PC-3 (cell line): Measurements from ENCODE around the gene PRKN. TPM values are rescaled to one million over a fixed set of nuclear protein-coding genes. Genes with fewer than 3 reads are reported as not detected.
"Not testable (repeated sequence)": the region's sequence is repeated elsewhere in the genome, so short reads cannot be mapped to it uniquely, and the experiment has no call there.

ENCODE experiments used
- ATAC-seq: fragments of 200-7000 bp; cut with Tn5 transposase; 2 replicates; pipeline ENCODE4 v1.9.1; 2020; ENCODE audit warnings: mild to moderate bottlenecking, moderate library complexity
- BruUV-seq: library from RNA; stranded (reverse); fragments of 400-500 nt; replicated peaks from 2 replicates; lab custom pipeline; 2021; lab: Mats Ljungman, UMichigan
- CTCF ChIA-PET: fragments of 300-600 bp; sonication (Branson Sonifier 250); formaldehyde crosslinking; loops from one replicate; lab custom pipeline; 2022; ENCODE audit warnings: antibody characterized with exemption; lab: Charles Lee
- POLR2A ChIA-PET: fragments of 300-600 bp; sonication (Branson Sonifier 250); formaldehyde crosslinking; loops from one replicate; lab custom pipeline; 2022; ENCODE audit warnings: antibody characterized with exemption; ENCODE audit not compliant: unreplicated experiment; lab: Charles Lee
- DNase-seq: peaks from one replicate; pipeline ENCODE4 v3.0.0-alpha.2; 2015
- H2AFZ ChIP-seq: fragments of 300-600 bp; sonication (generic); 2 replicates; pipeline ENCODE4 v1.6.0; 2016; ENCODE audit warnings: antibody characterized with exemption, low read length
- H3F3A ChIP-seq: fragments of 300-600 bp; sonication (generic); one replicate; pipeline ENCODE4 v1.6.0; 2017; ENCODE audit warnings: antibody characterized with exemption, low read length, control low read depth, mild to moderate bottlenecking; ENCODE audit not compliant: unreplicated experiment
- H3K27ac ChIP-seq: fragments of 300-600 bp; sonication (generic); 2 replicates; pipeline ENCODE4 v1.5.1; 2016; ENCODE audit warnings: mild to moderate bottlenecking, low read length
- H3K27me3 ChIP-seq: fragments of 300-600 bp; sonication (generic); 2 replicates; pipeline ENCODE4 v1.6.1; 2016; ENCODE audit warnings: low read length, mixed read lengths
- H3K36me3 ChIP-seq: fragments of 300-600 bp; sonication (generic); 2 replicates; pipeline ENCODE4 v1.6.1; 2016; ENCODE audit warnings: low read depth, mixed run types, low read length, mixed read lengths
- H3K4me1 ChIP-seq: fragments of 300-600 bp; sonication (generic); 2 replicates; pipeline ENCODE4 v1.5.1; 2016; ENCODE audit warnings: low read length; ENCODE audit not compliant: insufficient read depth
- H3K4me2 ChIP-seq: fragments of 300-600 bp; sonication (generic); 2 replicates; pipeline ENCODE4 v1.6.0; 2016; ENCODE audit warnings: low read length
- H3K4me3 ChIP-seq: fragments of 300-600 bp; sonication (generic); 2 replicates; pipeline ENCODE4 v1.5.1; 2016; ENCODE audit warnings: mild to moderate bottlenecking, low read length, mixed read lengths
- H3K79me2 ChIP-seq: fragments of 300-600 bp; sonication (generic); 2 replicates; pipeline ENCODE4 v1.6.1; 2017; ENCODE audit warnings: low read length, mixed read lengths
- H3K9ac ChIP-seq: fragments of 300-600 bp; sonication (generic); 2 replicates; pipeline ENCODE4 v1.6.0; 2016; ENCODE audit warnings: mild to moderate bottlenecking, low read length
- H3K9me2 ChIP-seq: fragments of 300-600 bp; sonication (generic); replicated peaks from 2 replicates; pipeline ENCODE4 v1.6.1; 2016; ENCODE audit warnings: mixed run types, low read length, mixed read lengths
- H3K9me3 ChIP-seq: fragments of 300-600 bp; sonication (generic); 2 replicates; pipeline ENCODE4 v1.6.1; 2016; ENCODE audit warnings: low read length, mixed read lengths
- H4K20me1 ChIP-seq: fragments of 300-600 bp; sonication (generic); 2 replicates; pipeline ENCODE4 v1.6.1; 2016; ENCODE audit warnings: low read length, mixed read lengths
- CTCF ChIP-seq: fragments of 300-600 bp; sonication (generic); conservative IDR thresholded peaks from 2 replicates; pipeline ENCODE4 v1.5.1; 2017; ENCODE audit warnings: antibody characterized with exemption, low read depth, mild to moderate bottlenecking, low read length
- EZH2 ChIP-seq: fragments of 300-600 bp; sonication (generic); IDR thresholded peaks from one replicate; pipeline ENCODE4 v1.6.1; 2017; ENCODE audit warnings: antibody characterized with exemption, mild to moderate bottlenecking, low read length; ENCODE audit not compliant: unreplicated experiment
- EZH2phosphoT487 ChIP-seq: fragments of 300-600 bp; sonication (generic); IDR thresholded peaks from 2 replicates; pipeline ENCODE4 v1.6.1; 2018; ENCODE audit warnings: mild to moderate bottlenecking, antibody characterized with exemption, low read length, borderline replicate concordance
- intact Hi-C: fragments of 100-400 bp; cut with micrococcal nuclease; formaldehyde crosslinking; loops from 2 replicates; pipeline ENCODE4 v1.9.0; 2023
- total RNA-seq: library from RNA; depleted of rRNA; stranded (reverse); fragments of >200 nt; gene quantifications from 2 replicates; pipeline ENCODE4 v1.2.3, GENCODE V29; 2014

The PRKN gene
- total RNA-seq, 1 experiment from 2014 or later, result not detected

- no peaks in the 10 kb centered on the region for H3F3A ChIP-seq
- H3K9ac ChIP-seq, result no peak overlapping the region
- no peaks in the 10 kb centered on the region for H3K27me3 ChIP-seq
- no peaks in the 10 kb centered on the region for H3K36me3 ChIP-seq
- no peak overlapping the region for H3K27ac ChIP-seq
- CTCF ChIA-PET, result no interaction called here
- BruUV-seq, result no TSS peak
- no peaks in the 10 kb centered on the region for H4K20me1 ChIP-seq
- H2AFZ ChIP-seq, result no peak overlapping the region
- POLR2A ChIA-PET, result no interaction called here
- no peaks in the 10 kb centered on the region for H3K9me2 ChIP-seq
- TF ChIP-seq EZH2, result no peak
- TF ChIP-seq EZH2phosphoT487, result no peak
- TF ChIP-seq CTCF, result no peak
- no peak overlapping the region for H3K4me2 ChIP-seq
- no peaks in the 10 kb centered on the region for H3K9me3 ChIP-seq
- H3K4me3 ChIP-seq, result no peak overlapping the region
- DNase-seq, result no peak
- no peaks in the 10 kb centered on the region for H3K79me2 ChIP-seq
- ATAC-seq, result no peak
- intact Hi-C loops, result no loop called here
- H3K4me1 ChIP-seq, result no peaks in the 10 kb centered on the region; the same call in 1 of the 2 replicates
Observed at GRCh38 chr6:161319231-161319630, 1408.3 kb downstream of the PRKN start.

GRCh38 chr6:161318456-161318855 is 1409.1 kb downstream of the PRKN start:
- Histone ChIP-seq H2AFZ (no peak overlapping the region), H3F3A (no peaks in the 10 kb centered on the region), H3K9me3 (no peaks in the 10 kb centered on the region), H3K4me1 (no peaks in the 10 kb centered on the region; the same call in 1 of the 2 replicates), H3K4me2 (no peak overlapping the region), H3K9ac (no peak overlapping the region), H3K27me3 (no peaks in the 10 kb centered on the region), H3K4me3 (no peak overlapping the region), H3K79me2 (no peaks in the 10 kb centered on the region), H4K20me1 (no peaks in the 10 kb centered on the region), H3K36me3 (no peaks in the 10 kb centered on the region), H3K27ac (no peak overlapping the region), H3K9me2 (no peaks in the 10 kb centered on the region)
- ChIA-PET POLR2A (no interaction called here), CTCF (no interaction called here)
- DNase-seq (no peak), ATAC-seq (no peak)
- intact Hi-C loops, result no loop called here
- TF ChIP-seq CTCF (no peak), EZH2phosphoT487 (no peak), EZH2 (no peak)
- no TSS peak for BruUV-seq

DNA sequence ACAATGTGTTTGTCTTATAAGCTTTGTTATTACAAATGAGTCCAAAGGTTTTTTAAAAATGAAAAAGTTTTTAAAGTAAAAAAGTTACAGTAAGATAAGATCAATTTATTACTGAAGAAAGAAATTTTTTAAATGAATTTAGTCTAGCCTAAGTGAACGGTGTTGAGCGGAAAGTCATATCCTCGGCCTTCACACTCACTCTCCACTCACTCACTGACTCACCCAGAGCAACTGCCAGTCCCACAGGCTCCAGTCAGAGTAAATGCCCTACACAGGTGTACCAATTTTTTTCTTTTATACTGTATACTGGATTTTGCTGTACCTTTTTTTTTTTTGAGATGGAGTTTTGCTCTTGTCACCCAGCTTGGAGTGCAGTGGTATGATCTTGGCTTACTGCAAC is 1411.0 kb downstream of the PRKN start:
- Histone ChIP-seq H3K4me1 (no peaks in the 10 kb centered on the region; the same call in 1 of the 2 replicates), H3K9me3 (no peaks in the 10 kb centered on the region), H3K9ac (no peak overlapping the region), H3K4me2 (no peak overlapping the region), H3K27me3 (no peaks in the 10 kb centered on the region), H3K9me2 (no peaks in the 10 kb centered on the region), H4K20me1 (no peaks in the 10 kb centered on the region), H3K36me3 (no peaks in the 10 kb centered on the region), H2AFZ (no peak overlapping the region), H3K4me3 (no peak overlapping the region), H3K27ac (no peak overlapping the region), H3F3A (no peaks in the 10 kb centered on the region), H3K79me2 (no peaks in the 10 kb centered on the region)
- ChIA-PET POLR2A (no interaction called here), CTCF (no interaction called here)
- intact Hi-C loops, result no loop called here
- TF ChIP-seq EZH2 (no peak), CTCF (no peak), EZH2phosphoT487 (no peak)
- DNase-seq, result peak; percentile 26
- ATAC-seq, result peak; percentile 74
- no TSS peak for BruUV-seq

GRCh38 chr6:161315246-161315917 is 1412.2 kb downstream of the PRKN start:
- H3K9me3 ChIP-seq, H3K9ac ChIP-seq, POLR2A ChIA-PET, H3K36me3 ChIP-seq, H4K20me1 ChIP-seq, H3K4me2 ChIP-seq, H3K9me2 ChIP-seq, H3K79me2 ChIP-seq, H3K4me1 ChIP-seq, BruUV-seq, intact Hi-C loops, CTCF ChIA-PET, H2AFZ ChIP-seq, H3K4me3 ChIP-seq, H3F3A ChIP-seq, H3K27me3 ChIP-seq, ATAC-seq: not testable (repeated sequence)
- peak overlapping the region; percentile 37 for H3K27ac ChIP-seq
- DNase-seq, result peak; percentile 15
